Aorta (tissue), 5 donors: Measurements from ENCODE around the gene C1QTNF5. TPM values are rescaled to one million over a fixed set of nuclear protein-coding genes. Genes with fewer than 3 reads are reported as not detected.
A peak's percentile ranks its signal among the peaks of the same experiment; 100 is the strongest.
"Not testable (repeated sequence)": the region's sequence is repeated elsewhere in the genome, so short reads cannot be mapped to it uniquely, and the experiment has no call there.

Source experiments
- ATAC-seq: fragments of 200-7000 bp; cut with Tn5 transposase; one replicate; pipeline ENCODE4 v1.9.1; 2022; ENCODE audit warnings: moderate library complexity; ENCODE audit not compliant: low FRiP score
- DNase-seq, 2 donors: peaks; one replicate each; pipeline ENCODE4 v3.0.0-alpha.2; 2020
- H3K27ac ChIP-seq, 2 donors: one replicate each; pipeline ENCODE4 v1.5.1; 2013; ENCODE audit warnings: low read length in 2 of 2, mild to moderate bottlenecking in 2 of 2, moderate library complexity in 2 of 2, control low read depth in 1 of 2, inconsistent platforms in 1 of 2, low read depth in 1 of 2
- H3K27me3 ChIP-seq, 2 donors: one replicate each; pipeline ENCODE4 v1.6.1; 2013; ENCODE audit warnings: control low read depth in 1 of 2, low read length in 1 of 2, mild to moderate bottlenecking in 1 of 2, moderate library complexity in 1 of 2; ENCODE audit not compliant: insufficient read depth in 2 of 2, control insufficient read depth in 1 of 2
- H3K36me3 ChIP-seq, 2 donors: one replicate each; pipeline ENCODE4 v1.6.1; 2013; ENCODE audit warnings: control low read depth in 1 of 2, low read length in 1 of 2, mild to moderate bottlenecking in 1 of 2; ENCODE audit not compliant: insufficient read depth in 2 of 2, control insufficient read depth in 1 of 2
- H3K4me1 ChIP-seq, 2 donors: one replicate each; pipeline ENCODE4 v1.6.1; 2013; ENCODE audit warnings: low read length in 2 of 2, control low read depth in 1 of 2, mild to moderate bottlenecking in 1 of 2, moderate library complexity in 1 of 2; ENCODE audit not compliant: insufficient read depth in 2 of 2, control insufficient read depth in 1 of 2
- H3K4me3 ChIP-seq, 2 donors: one replicate each; pipeline ENCODE4 v1.5.1; 2013; ENCODE audit warnings: low read length in 2 of 2, control low read depth in 1 of 2, mild to moderate bottlenecking in 1 of 2
- H3K9me3 ChIP-seq: one replicate; pipeline ENCODE4 v1.6.1; 2013; ENCODE audit warnings: mild to moderate bottlenecking, low read length; ENCODE audit not compliant: control insufficient read depth
- WGBS, 2 donors: extraction: QIAGEN DNeasy Blood & Tissue Kit; methylation state at CpG; one replicate each; pipeline ENCODE4 v1.1.7; 2013; 5-methylcytosine and 5-hydroxymethylcytosine counted together
- intact Hi-C, 2 donors: fragments of 100-400 bp; cut with DNase I; formaldehyde crosslinking; loops; one replicate each; pipeline versions ENCODE4 v1.14.2 to v1.15.0; 2022
- long read RNA-seq, 2 donors: library from polyadenylated mRNA; unstranded; transcript quantifications; one replicate each; pipeline ENCODE4 v2.0.0, GENCODE V29; 2020 to 2021
- polyA plus RNA-seq, 2 donors: library from polyadenylated mRNA; stranded (reverse); fragments of 200-250 nt; gene quantifications; one replicate each; pipeline ENCODE4 v1.2.3, GENCODE V29; 2013
- total RNA-seq, 2 donors: library from RNA; stranded (reverse); fragmentation: NEBNext Ultra II Directional; extraction: Animal tissue kit (Norgen Biotek cat#: 25700); gene quantifications; one replicate each; pipeline ENCODE4 v1.2.1, GENCODE V29; 2021
- donor health status: healthy with polysubstance abuse.
- donor health status: Bipolar disorder and iron deficiency.
- donor health status: DM: no; HTN: no; CAD: no.
- donor health status: DM: no; HTN: no; CAD: no.
- donor health status: DM: yes; HTN: yes; CAD: no.

C1QTNF5 gene, protein sequence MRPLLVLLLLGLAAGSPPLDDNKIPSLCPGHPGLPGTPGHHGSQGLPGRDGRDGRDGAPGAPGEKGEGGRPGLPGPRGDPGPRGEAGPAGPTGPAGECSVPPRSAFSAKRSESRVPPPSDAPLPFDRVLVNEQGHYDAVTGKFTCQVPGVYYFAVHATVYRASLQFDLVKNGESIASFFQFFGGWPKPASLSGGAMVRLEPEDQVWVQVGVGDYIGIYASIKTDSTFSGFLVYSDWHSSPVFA
- 10 to 100 TPM; 42.4 to 88.2 TPM for total RNA-seq
- polyA plus RNA-seq: 10 to 100 TPM; 19.1 to 22.3 TPM
- long read RNA-seq, donor 1: 0 reads
- long read RNA-seq, donor 2, transcript C1QTNF5-202 (3 exons, 1,356 nt): major isoform, 83 of 127 reads
- long read RNA-seq, donor 2, transcript C1QTNF5-203 (2 exons, 1,046 nt): minor isoform, 27 of 127 reads
- long read RNA-seq, donor 2, partial matches to known transcripts: 8 of 127 reads
- long read RNA-seq, donor 2, other reads (novel, unspliced or antisense): 3 of 127 reads

DNA sequence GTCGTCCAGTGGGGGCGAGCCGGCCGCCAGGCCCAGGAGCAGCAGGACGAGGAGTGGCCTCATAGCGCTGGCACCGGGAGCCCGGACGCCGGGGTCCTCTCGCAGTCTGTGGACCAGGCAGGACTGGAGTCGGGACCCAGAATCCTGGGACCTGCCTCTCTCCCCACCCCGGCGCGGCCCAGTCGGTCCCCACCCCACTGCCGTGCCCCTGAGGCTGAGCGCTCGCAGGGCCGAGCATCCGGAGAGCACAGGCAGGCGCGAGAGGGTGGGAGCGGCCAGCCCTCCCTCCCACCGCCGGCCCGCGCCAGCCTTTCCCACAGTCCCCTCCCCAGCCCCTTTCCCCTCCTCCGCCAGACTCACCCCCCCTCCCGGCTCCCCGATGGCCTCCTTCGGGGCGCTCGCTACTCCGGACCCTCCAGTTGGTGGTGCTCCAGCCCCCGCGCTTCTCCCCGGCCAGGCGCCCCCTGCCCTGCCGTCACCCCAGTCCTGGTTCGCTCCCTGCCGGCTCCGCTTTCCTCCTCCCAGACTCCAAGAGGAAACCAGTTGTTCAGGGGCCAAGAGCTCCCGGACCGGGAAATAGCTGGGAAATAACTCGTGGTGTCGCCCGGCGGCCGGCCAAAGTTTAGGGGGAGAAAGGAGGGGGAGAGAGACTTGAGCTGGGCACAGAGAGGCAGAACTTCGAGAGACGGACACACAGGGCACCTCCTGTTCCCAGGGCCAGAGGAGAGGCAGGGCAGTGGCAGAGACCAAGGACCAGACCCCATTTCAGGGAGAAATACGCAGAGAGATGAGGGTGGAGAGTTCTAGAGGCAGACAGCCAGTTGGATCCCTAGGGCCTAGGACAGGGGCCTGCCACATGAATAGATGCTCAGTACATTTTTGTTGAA is at the start of gene C1QTNF5:
Gene C1QTNF5, minus strand, starts transcription at position 549 of the 887 bp plus-strand sequence. Its CDS starts 486 bp downstream, at position 63.
- peak; percentile 94 for DNase-seq
- no peaks in the 10 kb centered on the region for H3K4me1 ChIP-seq
- H3K4me3 ChIP-seq: peak within 1 kb of the TSS; percentile 45 to 48
- peak; percentile 63 for ATAC-seq
- 2% methylated on average over 32 to 53 of the region's 53 CpGs for WGBS, 2 donors
- no peaks in the 10 kb centered on the region for H3K36me3 ChIP-seq
- intact Hi-C loops: no loop called here
- no peaks in the 10 kb centered on the region for H3K9me3 ChIP-seq
- H3K27me3 ChIP-seq: no peaks in the 10 kb centered on the region
- peak within 1 kb of the TSS in 1 of 2 donors; percentile 43 for H3K27ac ChIP-seq

DNA sequence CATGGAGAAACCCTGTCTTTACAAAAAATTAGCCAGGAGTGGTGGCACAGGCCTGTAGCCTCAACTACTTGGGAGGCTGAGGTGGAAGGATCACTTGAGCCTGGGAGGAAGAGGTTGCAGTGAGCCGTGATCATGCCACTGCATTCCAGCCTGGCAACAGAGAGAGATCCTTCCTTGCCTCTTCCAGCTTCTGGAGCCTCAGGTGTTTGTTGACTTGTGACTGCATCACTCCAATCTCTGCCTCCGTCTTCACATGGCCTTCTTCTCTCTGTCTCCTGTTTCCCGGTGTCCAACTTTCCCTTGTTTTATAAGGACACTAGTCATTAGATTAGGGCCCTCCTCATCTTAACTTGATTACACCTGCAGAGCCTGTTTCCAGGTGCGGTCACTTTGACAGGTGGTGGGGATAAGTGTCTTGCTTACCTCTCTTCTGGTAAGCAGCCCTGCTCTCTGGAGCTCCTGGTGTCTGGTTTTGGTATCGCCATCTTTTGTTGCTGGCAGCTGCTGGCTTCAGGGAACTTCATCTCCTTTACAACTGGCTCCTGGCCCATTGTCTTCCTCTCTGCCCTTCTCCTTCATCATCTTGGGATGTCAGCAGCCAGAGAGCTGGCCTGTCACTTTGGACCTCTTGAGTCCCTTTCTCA is 49.0 kb upstream of the C1QTNF5 start:
- intact Hi-C loops: loop anchor here in 1 of 2 donors (10.0 kb wide), 1 partner anchor 85 kb away; no protein-coding TSS in a partner anchor
- Histone ChIP-seq H3K36me3 (no peaks in the 10 kb centered on the region), H3K4me3 (no peak overlapping the region), H3K27ac (no peak overlapping the region), H3K9me3 (peaks cover 1% of the 10 kb centered on the region), H3K4me1 (no peaks in the 10 kb centered on the region), H3K27me3 (peaks cover 0 to 3% of the 10 kb centered on the region in 2 donors)
- ATAC-seq (no peak), DNase-seq (no peak)
- 64 to 72% methylated on average over 5 of the region's 5 CpGs for WGBS, 2 donors

DNA sequence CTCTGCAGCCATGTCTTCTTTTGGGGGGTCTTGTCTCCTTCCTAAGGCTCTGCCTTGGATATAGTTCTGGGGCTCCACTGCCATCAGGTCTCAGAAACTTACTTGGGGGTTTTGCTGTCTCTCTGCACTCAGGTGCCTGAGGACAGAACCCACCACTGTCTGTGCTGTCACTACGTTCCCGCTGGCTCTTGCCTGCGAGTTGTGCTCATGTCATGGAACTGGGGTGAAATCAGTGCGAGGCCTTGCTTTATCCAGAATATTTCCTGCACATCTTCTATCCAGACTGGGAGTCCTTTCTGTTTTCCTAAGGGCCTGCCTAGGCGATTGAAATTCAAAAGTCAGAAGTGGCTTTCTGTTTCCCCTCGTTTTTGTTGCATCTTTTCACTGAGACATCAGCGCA is 47.4 kb upstream of the C1QTNF5 start:
- 86% methylated on average over 7 of the region's 7 CpGs for WGBS, 2 donors
- H3K9me3 ChIP-seq: peaks cover 1% of the 10 kb centered on the region
- no peak overlapping the region for H3K4me3 ChIP-seq
- H3K4me1 ChIP-seq: no peaks in the 10 kb centered on the region
- H3K27ac ChIP-seq: no peak overlapping the region
- no peak for ATAC-seq
- H3K27me3 ChIP-seq: peaks cover 0 to 3% of the 10 kb centered on the region in 2 donors
- DNase-seq: no peak
- intact Hi-C loops: loop anchor here in 1 of 2 donors (10.0 kb wide), 1 partner anchor 87 kb away; no protein-coding TSS in a partner anchor
- H3K36me3 ChIP-seq: no peaks in the 10 kb centered on the region

DNA sequence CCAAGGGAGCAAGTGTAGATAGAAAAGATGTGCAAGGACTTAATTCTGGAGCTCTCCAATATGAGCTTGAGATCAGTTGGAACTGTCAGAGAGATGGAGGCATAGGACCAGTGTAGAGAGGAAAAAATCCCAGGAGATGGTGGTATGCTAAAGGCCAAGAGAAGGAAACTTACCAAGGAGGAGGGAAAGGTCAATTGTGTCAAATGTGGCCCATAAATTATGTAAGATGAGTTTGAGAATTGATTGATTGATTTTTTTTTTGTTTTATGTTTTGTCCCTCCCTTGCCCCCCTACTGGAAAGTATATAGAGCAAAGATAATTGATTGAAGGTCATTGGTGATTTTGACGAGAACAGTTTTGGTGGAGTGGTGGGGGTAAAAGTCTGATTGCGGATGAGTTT is 43.6 kb upstream of the C1QTNF5 start:
- 81 to 82% methylated on average over 2 of the region's 2 CpGs for WGBS, 2 donors
- Histone ChIP-seq H3K4me3 (no peak overlapping the region), H3K27me3 (no peaks in the 10 kb centered on the region), H3K9me3 (no peaks in the 10 kb centered on the region), H3K36me3 (no peaks in the 10 kb centered on the region), H3K27ac (no peak overlapping the region), H3K4me1 (no peaks in the 10 kb centered on the region)
- ATAC-seq (no peak), DNase-seq (no peak)
- intact Hi-C loops: loop anchor here (5.0 to 10.0 kb wide), 2 partner anchors 88 to 90 kb away; no protein-coding TSS in a partner anchor

DNA sequence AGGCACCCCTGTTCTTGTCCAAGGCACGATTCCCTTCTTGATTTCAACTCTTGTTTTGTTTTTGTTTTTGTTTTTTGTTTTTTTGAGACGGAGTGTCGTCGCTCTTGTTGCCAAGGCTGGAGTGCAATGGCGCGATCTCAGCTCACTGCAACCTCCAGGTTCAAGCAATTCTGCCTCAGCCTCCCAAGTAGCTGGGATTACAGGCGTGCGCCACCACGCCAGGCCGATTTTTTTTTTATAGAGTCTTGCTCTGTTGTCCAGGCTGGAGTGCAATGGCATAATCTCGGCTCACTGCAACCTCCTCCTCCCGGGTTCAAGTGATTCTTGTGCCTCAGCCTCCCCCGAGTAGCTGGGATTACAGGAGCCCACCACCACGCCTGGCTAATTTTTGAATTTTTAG is 41.8 kb upstream of the C1QTNF5 start:
- H3K27me3 ChIP-seq, DNase-seq, H3K27ac ChIP-seq, H3K36me3 ChIP-seq, H3K4me3 ChIP-seq, H3K9me3 ChIP-seq, H3K4me1 ChIP-seq, ATAC-seq: not testable (repeated sequence)
- WGBS, 2 donors: 86 to 88% methylated on average over 14 of the region's 14 CpGs
- intact Hi-C loops: loop anchor here (5.0 to 10.0 kb wide), 2 partner anchors 90 to 92 kb away; no protein-coding TSS in a partner anchor

DNA sequence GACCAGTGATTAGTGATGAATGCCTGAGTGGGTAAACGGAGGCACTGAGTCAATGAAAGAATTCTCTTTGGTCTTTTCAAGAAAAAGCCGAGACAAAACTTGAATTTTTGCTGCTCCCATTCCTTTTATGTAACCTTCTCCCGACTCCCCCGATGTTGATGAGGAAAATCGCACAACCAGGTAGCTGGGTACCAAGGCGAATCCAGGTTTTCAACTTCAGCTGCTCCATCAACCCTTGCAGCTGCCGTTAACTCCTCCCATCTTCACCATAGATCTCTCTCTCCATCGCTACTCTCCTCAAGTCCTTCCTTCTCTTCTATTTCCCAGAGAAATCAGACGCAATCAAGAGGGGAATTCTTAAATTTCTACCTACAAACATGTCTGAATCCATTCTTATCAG is 41.4 kb upstream of the C1QTNF5 start:
- WGBS, 2 donors: 6 to 10% methylated on average over 9 of the region's 9 CpGs
- H3K27ac ChIP-seq: no peak overlapping the region

DNA sequence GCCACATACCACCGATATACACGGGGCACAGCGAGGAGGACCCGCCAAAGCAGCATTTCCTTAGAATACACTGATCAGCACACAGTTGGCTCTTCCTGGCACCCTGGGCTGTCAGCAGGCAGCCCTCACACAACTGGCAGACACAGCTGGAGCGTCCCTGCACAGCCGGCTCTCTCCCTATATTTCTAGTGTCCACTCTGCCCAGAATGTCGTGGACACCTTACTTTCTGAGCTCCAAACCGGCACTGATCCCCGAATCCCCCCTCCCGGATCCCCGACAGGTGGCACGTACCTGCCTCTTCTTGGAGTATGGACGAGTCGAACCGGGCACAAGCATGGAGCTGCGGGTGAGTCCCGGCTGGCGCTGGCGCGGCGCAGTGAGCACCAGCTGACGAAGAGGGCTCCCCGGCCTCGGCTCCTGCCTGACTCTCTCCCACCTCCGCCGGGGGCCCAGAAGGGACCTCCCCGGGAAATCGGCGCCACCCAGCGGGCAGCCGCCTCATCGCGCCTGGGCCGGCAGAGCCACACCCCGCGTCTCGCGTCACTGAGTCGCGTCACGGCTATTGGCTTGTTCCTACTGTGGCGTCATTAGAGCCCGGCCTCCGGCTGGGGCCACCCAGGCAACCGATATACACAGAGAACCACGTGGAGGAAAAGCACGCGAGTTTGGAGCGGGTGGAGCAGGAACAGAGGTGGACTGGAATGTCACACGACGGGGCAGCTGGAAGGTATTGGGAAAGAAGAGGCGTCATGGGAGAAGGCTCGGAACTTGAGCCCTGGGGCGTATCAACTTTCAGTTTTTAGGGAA is 40.7 kb upstream of the C1QTNF5 start, which contains the start of gene USP2:
Gene USP2, minus strand, starts transcription at position 510 of the 808 bp plus-strand sequence. CDS start 8,210 bp downstream, outside the sequence.
- H3K36me3 ChIP-seq: no peaks in the 10 kb centered on the region
- intact Hi-C loops: loop anchor here (5.0 to 10.0 kb wide), 2 partner anchors 91 to 93 kb away; no protein-coding TSS in a partner anchor
- H3K4me3 ChIP-seq: no peak within 1 kb of the TSS
- ATAC-seq (peak; percentile 99), DNase-seq (peak; percentile 97 to 99)
- WGBS, 2 donors: 0 to 1% methylated on average over 45 to 54 of the region's 54 CpGs
- no peaks in the 10 kb centered on the region for H3K27me3 ChIP-seq
- H3K4me1 ChIP-seq: no peaks in the 10 kb centered on the region
- H3K27ac ChIP-seq: no peak within 1 kb of the TSS
- no peaks in the 10 kb centered on the region for H3K9me3 ChIP-seq

More for the DNA sequence above, 41.4 kb upstream of the C1QTNF5 start:
- Histone ChIP-seq H3K27me3 (no peaks in the 10 kb centered on the region), H3K4me3 (no peak overlapping the region), H3K36me3 (no peaks in the 10 kb centered on the region), H3K9me3 (no peaks in the 10 kb centered on the region), H3K4me1 (no peaks in the 10 kb centered on the region)
- intact Hi-C loops: loop anchor here (5.0 to 10.0 kb wide), 2 partner anchors 90 to 93 kb away; no protein-coding TSS in a partner anchor
- DNase-seq (no peak), ATAC-seq (no peak)
